Right lobe of liver (tissue), 4 donors: Measurements from ENCODE around the gene FAM168A.

Experiments
- POLR2A ChIP-seq: fragments of 450-650 bp; IDR thresholded peaks from one replicate; pipeline ENCODE4 v1.6.1; 2017; ENCODE audit warnings: antibody characterized with exemption, mild to moderate bottlenecking
- TF ChIP-seq, protein P1 (sequence below), 4 donors: fragments of 200-600 bp in 3 of 4; fragments of 450-650 bp in 1 of 4; IDR thresholded peaks; one replicate each; pipeline versions ENCODE4 v1.5.1 to v1.8.0; 2016 to 2022; ENCODE audit warnings: antibody characterized with exemption in 4 of 4, mild to moderate bottlenecking in 2 of 4
- donor health status: DM: no; HTN: no; CAD: no.
- donor health status: DM: no; HTN: no; CAD: no.
- donor health status: DM: no; HTN: yes; CAD: no.

DNA sequence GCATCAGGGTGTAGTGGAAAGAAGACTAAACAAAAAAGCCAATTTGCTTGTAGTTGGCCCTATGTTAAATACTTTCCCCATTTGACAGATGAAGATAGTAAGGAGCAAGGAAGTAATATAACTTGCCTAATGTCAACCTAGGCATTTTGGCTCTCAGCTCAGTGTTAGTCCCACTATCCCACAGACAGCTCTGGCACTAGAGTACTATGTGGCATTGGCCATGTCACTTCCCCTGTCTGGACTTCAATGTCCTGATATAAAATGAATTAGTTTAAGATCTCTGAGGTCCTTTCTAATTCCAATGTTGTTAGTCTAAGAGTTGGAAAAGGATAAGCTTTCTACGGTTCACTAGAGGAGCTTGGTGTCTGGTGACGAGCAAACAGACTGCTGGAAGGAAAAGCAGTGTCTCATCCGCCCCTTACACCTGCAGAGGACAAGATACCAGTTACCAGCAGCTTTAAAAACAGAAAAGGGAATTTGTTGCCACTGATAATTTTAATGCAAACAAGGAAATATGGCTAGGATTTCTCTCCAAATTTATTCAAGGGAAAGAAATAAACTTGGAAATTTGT is 129.2 kb downstream of the FAM168A start:
- TF ChIP-seq, protein P1, sequence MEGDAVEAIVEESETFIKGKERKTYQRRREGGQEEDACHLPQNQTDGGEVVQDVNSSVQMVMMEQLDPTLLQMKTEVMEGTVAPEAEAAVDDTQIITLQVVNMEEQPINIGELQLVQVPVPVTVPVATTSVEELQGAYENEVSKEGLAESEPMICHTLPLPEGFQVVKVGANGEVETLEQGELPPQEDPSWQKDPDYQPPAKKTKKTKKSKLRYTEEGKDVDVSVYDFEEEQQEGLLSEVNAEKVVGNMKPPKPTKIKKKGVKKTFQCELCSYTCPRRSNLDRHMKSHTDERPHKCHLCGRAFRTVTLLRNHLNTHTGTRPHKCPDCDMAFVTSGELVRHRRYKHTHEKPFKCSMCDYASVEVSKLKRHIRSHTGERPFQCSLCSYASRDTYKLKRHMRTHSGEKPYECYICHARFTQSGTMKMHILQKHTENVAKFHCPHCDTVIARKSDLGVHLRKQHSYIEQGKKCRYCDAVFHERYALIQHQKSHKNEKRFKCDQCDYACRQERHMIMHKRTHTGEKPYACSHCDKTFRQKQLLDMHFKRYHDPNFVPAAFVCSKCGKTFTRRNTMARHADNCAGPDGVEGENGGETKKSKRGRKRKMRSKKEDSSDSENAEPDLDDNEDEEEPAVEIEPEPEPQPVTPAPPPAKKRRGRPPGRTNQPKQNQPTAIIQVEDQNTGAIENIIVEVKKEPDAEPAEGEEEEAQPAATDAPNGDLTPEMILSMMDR (IDR thresholded peaks at IDR 0.05), result no peak
- TF ChIP-seq POLR2A, result no peak
